ENCODE measurements around the gene HERPUD1.
"Not testable (repeated sequence)": the region's sequence is repeated elsewhere in the genome, so short reads cannot be mapped to it uniquely, and the experiment has no call there.

DNA sequence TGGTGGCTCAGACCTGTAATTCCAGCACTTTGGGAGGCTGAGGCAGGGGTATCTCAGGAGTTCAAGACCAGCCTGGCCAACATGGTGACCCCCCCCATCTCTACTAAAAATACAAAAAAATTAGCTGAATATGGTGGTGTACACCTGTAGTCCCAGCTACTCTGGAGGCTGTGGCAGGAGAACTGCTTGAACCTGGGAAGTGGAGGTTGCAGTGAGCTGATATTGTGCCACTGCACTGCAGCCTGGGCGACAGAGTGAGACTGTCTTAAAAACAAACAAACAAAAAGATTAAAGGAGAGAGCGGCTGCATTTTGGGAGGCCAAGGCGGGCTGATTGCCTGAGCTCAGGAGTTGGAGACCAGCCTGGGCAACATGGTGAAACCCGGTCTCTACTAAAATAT lies 55.0 kb downstream of the HERPUD1 start:
- TF ChIP-seq, protein P1, sequence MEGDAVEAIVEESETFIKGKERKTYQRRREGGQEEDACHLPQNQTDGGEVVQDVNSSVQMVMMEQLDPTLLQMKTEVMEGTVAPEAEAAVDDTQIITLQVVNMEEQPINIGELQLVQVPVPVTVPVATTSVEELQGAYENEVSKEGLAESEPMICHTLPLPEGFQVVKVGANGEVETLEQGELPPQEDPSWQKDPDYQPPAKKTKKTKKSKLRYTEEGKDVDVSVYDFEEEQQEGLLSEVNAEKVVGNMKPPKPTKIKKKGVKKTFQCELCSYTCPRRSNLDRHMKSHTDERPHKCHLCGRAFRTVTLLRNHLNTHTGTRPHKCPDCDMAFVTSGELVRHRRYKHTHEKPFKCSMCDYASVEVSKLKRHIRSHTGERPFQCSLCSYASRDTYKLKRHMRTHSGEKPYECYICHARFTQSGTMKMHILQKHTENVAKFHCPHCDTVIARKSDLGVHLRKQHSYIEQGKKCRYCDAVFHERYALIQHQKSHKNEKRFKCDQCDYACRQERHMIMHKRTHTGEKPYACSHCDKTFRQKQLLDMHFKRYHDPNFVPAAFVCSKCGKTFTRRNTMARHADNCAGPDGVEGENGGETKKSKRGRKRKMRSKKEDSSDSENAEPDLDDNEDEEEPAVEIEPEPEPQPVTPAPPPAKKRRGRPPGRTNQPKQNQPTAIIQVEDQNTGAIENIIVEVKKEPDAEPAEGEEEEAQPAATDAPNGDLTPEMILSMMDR (IDR thresholded peaks at IDR 0.05; ENCODE audit: low read depth, low read length, poor library complexity, severe bottlenecking), result not testable (repeated sequence)
- TF ChIP-seq EZH2phosphoT487 (IDR thresholded peaks at IDR 0.05; ENCODE audit: borderline replicate concordance, low read length), result not testable (repeated sequence)

Measured in DOHH2 (cell line).